Measurements from ENCODE around the gene PAGE5.

Gene PAGE5

GRCh38 chrX:55220119-55220794 lies at the start of gene PAGE5:
Gene PAGE5, plus strand, starts transcription at chrX:55220346. Its CDS starts 1,037 bp downstream, at chrX:55221383.
- DNase-seq: no peak

GRCh38 chrX:55187281-55187680 lies 32.9 kb upstream of the PAGE5 start:
- no peak for DNase-seq

GRCh38 chrX:55196688-55197087 lies 23.5 kb upstream of the PAGE5 start:
- DNase-seq: no peak

- no peak for DNase-seq
These were observed 18.1 kb upstream of the PAGE5 start for GRCh38 chrX:55201930-55202579.

GRCh38 chrX:55206162-55206941 lies 13.8 kb upstream of the PAGE5 start:
- DNase-seq: no peak

GRCh38 chrX:55210931-55211677 lies 9.0 kb upstream of the PAGE5 start:
- DNase-seq: no peak

GRCh38 chrX:55213381-55213780 lies 6.8 kb upstream of the PAGE5 start:
- DNase-seq: no peak

GRCh38 chrX:55240788-55241340 lies 20.7 kb downstream of the PAGE5 start:
- no peak for DNase-seq

- DNase-seq: no peak
These were observed 33.4 kb downstream of the PAGE5 start for GRCh38 chrX:55253528-55253927.

GRCh38 chrX:55260806-55261205 lies 40.7 kb downstream of the PAGE5 start:
- no peak for DNase-seq

GRCh38 chrX:55264816-55265215 lies 44.7 kb downstream of the PAGE5 start, which contains the start of gene PAGE3:
Gene PAGE3, minus strand, starts transcription at chrX:55264916. Its CDS starts 1,013 bp downstream, at chrX:55263903.
- DNase-seq: no peak
